HEK293 (cell line): ENCODE data around the gene MYO7B.

ENCODE experiments used
- CTCF ChIA-PET: fragments of 350-600 bp; formaldehyde crosslinking; extraction: SDS; loops from one replicate; lab custom pipeline; 2021; ENCODE audit warnings: antibody characterized with exemption; lab: Yijun Ruan, JAX
- POLR2A ChIA-PET: fragments of 300-600 bp; formaldehyde crosslinking; extraction: SDS; loops from one replicate; lab custom pipeline; 2020; ENCODE audit warnings: antibody characterized with exemption, inconsistent platforms; lab: Yijun Ruan, JAX
- H3K27ac ChIP-seq: fragments of 200-500 bp; sonication (Bioruptor generic); 2 replicates; pipeline ENCODE4 v1.5.1; 2014; ENCODE audit warnings: low read depth, low read length, control low read depth, inconsistent platforms; ENCODE audit errors: extremely low read depth
- H3K36me3 ChIP-seq, 2 experiments: fragments of 200-500 bp in 1 of 2; sonication (Bioruptor generic) in 1 of 2; 1 replicate in 1 of 2; 2 replicates in 1 of 2; pipeline ENCODE4 v1.5.1; 2014 to 2017; ENCODE audit warnings: inconsistent platforms in 2 of 2, low read length in 2 of 2; ENCODE audit not compliant: control insufficient read depth in 2 of 2, insufficient read depth in 1 of 2
- H3K4me1 ChIP-seq: fragments of 200-500 bp; sonication (Bioruptor generic); 2 replicates; pipeline ENCODE4 v1.5.1; 2014; ENCODE audit warnings: mild to moderate bottlenecking, low read length, inconsistent platforms; ENCODE audit not compliant: control insufficient read depth, insufficient read depth
- H3K4me3 ChIP-seq: 2 replicates; pipeline ENCODE4 v1.5.1; 2011; ENCODE audit warnings: low read depth, mild to moderate bottlenecking, control low read depth, low read length, moderate library complexity
- H3K9me3 ChIP-seq: fragments of 200-500 bp; sonication (Bioruptor generic); 2 replicates; pipeline ENCODE4 v1.5.1; 2014; ENCODE audit warnings: low read depth, low read length, inconsistent platforms; ENCODE audit not compliant: control insufficient read depth, insufficient read depth
- SETDB1 ChIP-seq: IDR thresholded peaks from one replicate; pipeline ENCODE4 v1.6.1; 2017; ENCODE audit warnings: mild to moderate bottlenecking, low read length, moderate library complexity, mixed read lengths; ENCODE audit not compliant: insufficient read length
- SP7 ChIP-seq: fragments of 450-650 bp; formaldehyde crosslinking; IDR thresholded peaks from 2 replicates; pipeline ENCODE4 v1.5.1; 2016; ENCODE audit warnings: missing biosample characterization, missing genetic modification characterization
- TRIM28 ChIP-seq: IDR thresholded peaks from 2 replicates; pipeline ENCODE4 v1.6.1; 2011; ENCODE audit warnings: low read length, control low read depth, borderline replicate concordance
- WT1 ChIP-seq: fragments of 450-650 bp; formaldehyde crosslinking; IDR thresholded peaks from 2 replicates; pipeline ENCODE4 v1.5.1; 2016; ENCODE audit warnings: missing biosample characterization, missing genetic modification characterization
- ZBTB21 ChIP-seq: fragments of 450-650 bp; formaldehyde crosslinking; IDR thresholded peaks from 2 replicates; pipeline ENCODE4 v1.5.1; 2017; ENCODE audit warnings: missing biosample characterization, missing genetic modification characterization
- ZBTB8A ChIP-seq: fragments of 450-650 bp; formaldehyde crosslinking; IDR thresholded peaks from 2 replicates; pipeline ENCODE4 v1.5.1; 2016; ENCODE audit warnings: missing biosample characterization, missing genetic modification characterization
- ZNF248 ChIP-seq: fragments of 450-650 bp; formaldehyde crosslinking; IDR thresholded peaks from 2 replicates; pipeline ENCODE4 v1.5.1; 2017; ENCODE audit warnings: missing biosample characterization, missing genetic modification characterization
- ZNF292 ChIP-seq: fragments of 450-650 bp; formaldehyde crosslinking; IDR thresholded peaks from 2 replicates; pipeline ENCODE4 v1.5.1; 2016; ENCODE audit warnings: low read depth, missing biosample characterization, missing genetic modification characterization, borderline replicate concordance
- ZNF449 ChIP-seq: fragments of 450-650 bp; formaldehyde crosslinking; IDR thresholded peaks from 2 replicates; pipeline ENCODE4 v1.5.1; 2017; ENCODE audit warnings: missing biosample characterization, mild to moderate bottlenecking, missing genetic modification characterization, moderate library complexity
- ZNF510 ChIP-seq: fragments of 450-650 bp; formaldehyde crosslinking; IDR thresholded peaks from 2 replicates; pipeline ENCODE4 v1.5.1; 2018; ENCODE audit warnings: mild to moderate bottlenecking, missing genetic modification characterization, missing biosample characterization; ENCODE audit not compliant: insufficient replicate concordance
- ZNF600 ChIP-seq: fragments of 450-650 bp; formaldehyde crosslinking; IDR thresholded peaks from 2 replicates; pipeline ENCODE4 v1.5.1; 2016; ENCODE audit warnings: missing biosample characterization, missing genetic modification characterization
- ZNF654 ChIP-seq: fragments of 450-650 bp; formaldehyde crosslinking; IDR thresholded peaks from 2 replicates; pipeline ENCODE4 v1.5.1; 2016; ENCODE audit warnings: low read depth, missing biosample characterization, missing genetic modification characterization
- ZNF658 ChIP-seq: fragments of 450-650 bp; formaldehyde crosslinking; IDR thresholded peaks from 2 replicates; pipeline ENCODE4; 2016; ENCODE audit warnings: missing biosample characterization, missing genetic modification characterization
- ZNF747 ChIP-seq: fragments of 450-650 bp; formaldehyde crosslinking; IDR thresholded peaks from 2 replicates; pipeline ENCODE4 v1.5.1; 2016; ENCODE audit warnings: missing biosample characterization, missing genetic modification characterization
- ZNF830 ChIP-seq: fragments of 450-650 bp; IDR thresholded peaks from 2 replicates; pipeline ENCODE4 v1.5.0; 2018; ENCODE audit warnings: missing biosample characterization, missing genetic modification characterization, low read depth, mild to moderate bottlenecking, moderate library complexity
- ZSCAN16 ChIP-seq: fragments of 450-650 bp; formaldehyde crosslinking; IDR thresholded peaks from 2 replicates; pipeline ENCODE4 v1.5.1; 2016; ENCODE audit warnings: missing biosample characterization, missing genetic modification characterization
- TF ChIP-seq, protein P1 (sequence below): fragments of 450-650 bp; formaldehyde crosslinking; IDR thresholded peaks from 2 replicates; pipeline ENCODE4 v1.5.1; 2016; ENCODE audit warnings: missing biosample characterization, missing genetic modification characterization, borderline replicate concordance
- TF ChIP-seq, protein P2 (sequence below): fragments of 450-650 bp; formaldehyde crosslinking; IDR thresholded peaks from 2 replicates; pipeline ENCODE4 v1.5.1; 2016; ENCODE audit warnings: missing biosample characterization, missing genetic modification characterization
- TF ChIP-seq, protein P3 (sequence below): fragments of 450-650 bp; formaldehyde crosslinking; IDR thresholded peaks from 2 replicates; pipeline ENCODE4 v1.5.1; 2016; ENCODE audit warnings: missing biosample characterization, missing genetic modification characterization

MYO7B gene

DNA sequence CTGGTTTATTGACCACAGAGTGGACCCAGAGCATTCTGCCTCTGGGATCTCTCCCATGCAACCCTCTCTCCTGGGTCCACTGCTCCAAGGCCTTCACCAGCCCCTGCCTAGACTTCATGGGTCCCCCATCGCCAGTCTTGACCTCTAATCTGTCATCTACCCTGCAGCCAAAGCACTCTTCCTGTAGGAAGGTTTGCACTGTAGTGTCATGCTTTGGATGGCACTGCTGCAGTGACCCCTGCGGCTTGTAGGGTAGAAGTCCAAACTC is 41.7 kb downstream of the MYO7B start:
- Histone ChIP-seq H3K4me3 (no peak overlapping the region), H3K27ac (no peak overlapping the region), H3K9me3 (no peaks in the 10 kb centered on the region), H3K4me1 (no peaks in the 10 kb centered on the region), H3K36me3 (no peaks in the 10 kb centered on the region)
- no peak for TF ChIP-seq TRIM28
- no peak for TF ChIP-seq ZNF292
- no peak for TF ChIP-seq ZNF449
- no peak for TF ChIP-seq ZNF600 (tag by site-specific recombination)
- no peak for TF ChIP-seq ZBTB8A
- TF ChIP-seq ZNF248 (tag by site-specific recombination) = no peak
- no peak for TF ChIP-seq ZNF747 (tag by site-specific recombination)
- no peak for TF ChIP-seq ZNF510
- TF ChIP-seq, protein P1, sequence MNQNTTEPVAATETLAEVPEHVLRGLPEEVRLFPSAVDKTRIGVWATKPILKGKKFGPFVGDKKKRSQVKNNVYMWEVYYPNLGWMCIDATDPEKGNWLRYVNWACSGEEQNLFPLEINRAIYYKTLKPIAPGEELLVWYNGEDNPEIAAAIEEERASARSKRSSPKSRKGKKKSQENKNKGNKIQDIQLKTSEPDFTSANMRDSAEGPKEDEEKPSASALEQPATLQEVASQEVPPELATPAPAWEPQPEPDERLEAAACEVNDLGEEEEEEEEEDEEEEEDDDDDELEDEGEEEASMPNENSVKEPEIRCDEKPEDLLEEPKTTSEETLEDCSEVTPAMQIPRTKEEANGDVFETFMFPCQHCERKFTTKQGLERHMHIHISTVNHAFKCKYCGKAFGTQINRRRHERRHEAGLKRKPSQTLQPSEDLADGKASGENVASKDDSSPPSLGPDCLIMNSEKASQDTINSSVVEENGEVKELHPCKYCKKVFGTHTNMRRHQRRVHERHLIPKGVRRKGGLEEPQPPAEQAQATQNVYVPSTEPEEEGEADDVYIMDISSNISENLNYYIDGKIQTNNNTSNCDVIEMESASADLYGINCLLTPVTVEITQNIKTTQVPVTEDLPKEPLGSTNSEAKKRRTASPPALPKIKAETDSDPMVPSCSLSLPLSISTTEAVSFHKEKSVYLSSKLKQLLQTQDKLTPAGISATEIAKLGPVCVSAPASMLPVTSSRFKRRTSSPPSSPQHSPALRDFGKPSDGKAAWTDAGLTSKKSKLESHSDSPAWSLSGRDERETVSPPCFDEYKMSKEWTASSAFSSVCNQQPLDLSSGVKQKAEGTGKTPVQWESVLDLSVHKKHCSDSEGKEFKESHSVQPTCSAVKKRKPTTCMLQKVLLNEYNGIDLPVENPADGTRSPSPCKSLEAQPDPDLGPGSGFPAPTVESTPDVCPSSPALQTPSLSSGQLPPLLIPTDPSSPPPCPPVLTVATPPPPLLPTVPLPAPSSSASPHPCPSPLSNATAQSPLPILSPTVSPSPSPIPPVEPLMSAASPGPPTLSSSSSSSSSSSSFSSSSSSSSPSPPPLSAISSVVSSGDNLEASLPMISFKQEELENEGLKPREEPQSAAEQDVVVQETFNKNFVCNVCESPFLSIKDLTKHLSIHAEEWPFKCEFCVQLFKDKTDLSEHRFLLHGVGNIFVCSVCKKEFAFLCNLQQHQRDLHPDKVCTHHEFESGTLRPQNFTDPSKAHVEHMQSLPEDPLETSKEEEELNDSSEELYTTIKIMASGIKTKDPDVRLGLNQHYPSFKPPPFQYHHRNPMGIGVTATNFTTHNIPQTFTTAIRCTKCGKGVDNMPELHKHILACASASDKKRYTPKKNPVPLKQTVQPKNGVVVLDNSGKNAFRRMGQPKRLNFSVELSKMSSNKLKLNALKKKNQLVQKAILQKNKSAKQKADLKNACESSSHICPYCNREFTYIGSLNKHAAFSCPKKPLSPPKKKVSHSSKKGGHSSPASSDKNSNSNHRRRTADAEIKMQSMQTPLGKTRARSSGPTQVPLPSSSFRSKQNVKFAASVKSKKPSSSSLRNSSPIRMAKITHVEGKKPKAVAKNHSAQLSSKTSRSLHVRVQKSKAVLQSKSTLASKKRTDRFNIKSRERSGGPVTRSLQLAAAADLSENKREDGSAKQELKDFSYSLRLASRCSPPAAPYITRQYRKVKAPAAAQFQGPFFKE (tag by site-specific recombination) = no peak
- TF ChIP-seq SP7 (tag by site-specific recombination) = no peak
- ChIA-PET CTCF (no interaction called here), POLR2A (no interaction called here)

DNA sequence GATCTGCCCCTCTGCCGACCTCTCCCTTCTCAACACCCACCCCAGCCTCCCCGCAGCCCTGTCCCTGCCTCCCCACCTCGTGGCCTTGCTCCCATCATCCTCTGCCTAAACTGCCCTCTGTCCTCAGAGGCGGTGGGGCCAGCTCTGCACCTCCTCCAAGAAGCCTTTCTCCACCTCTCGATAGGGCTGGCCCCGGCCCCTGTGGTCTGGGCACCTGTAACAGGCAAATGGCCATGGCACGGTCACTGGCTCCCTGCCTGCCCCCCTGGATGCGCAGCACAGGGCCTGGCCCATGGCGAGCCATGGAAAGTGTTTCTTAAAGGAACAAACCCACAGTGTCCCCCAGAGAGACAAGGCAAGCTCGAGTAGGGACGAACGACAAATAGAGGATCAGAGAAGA is 42.0 kb downstream of the MYO7B start:
- Histone ChIP-seq H3K4me1 (no peaks in the 10 kb centered on the region), H3K27ac (no peak overlapping the region), H3K9me3 (no peaks in the 10 kb centered on the region), H3K4me3 (no peak overlapping the region), H3K36me3 (no peaks in the 10 kb centered on the region)
- TF ChIP-seq ZSCAN16 (tag by site-specific recombination) (no peak), SETDB1 (no peak), ZNF830 (tag by site-specific recombination) (no peak), ZBTB21 (tag by site-specific recombination) (no peak), WT1 (tag by site-specific recombination) (no peak), ZNF658 (no peak), ZNF654 (tag by site-specific recombination) (no peak)
- TF ChIP-seq, protein P1 (tag by site-specific recombination) = no peak
- TF ChIP-seq, protein P2, sequence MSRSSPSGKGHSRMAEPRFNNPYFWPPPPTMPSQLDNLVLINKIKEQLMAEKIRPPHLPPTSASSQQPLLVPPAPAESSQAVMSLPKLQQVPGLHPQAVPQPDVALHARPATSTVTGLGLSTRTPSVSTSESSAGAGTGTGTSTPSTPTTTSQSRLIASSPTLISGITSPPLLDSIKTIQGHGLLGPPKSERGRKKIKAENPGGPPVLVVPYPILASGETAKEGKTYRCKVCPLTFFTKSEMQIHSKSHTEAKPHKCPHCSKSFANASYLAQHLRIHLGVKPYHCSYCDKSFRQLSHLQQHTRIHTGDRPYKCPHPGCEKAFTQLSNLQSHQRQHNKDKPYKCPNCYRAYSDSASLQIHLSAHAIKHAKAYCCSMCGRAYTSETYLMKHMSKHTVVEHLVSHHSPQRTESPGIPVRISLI = no peak
- TF ChIP-seq, protein P3, sequence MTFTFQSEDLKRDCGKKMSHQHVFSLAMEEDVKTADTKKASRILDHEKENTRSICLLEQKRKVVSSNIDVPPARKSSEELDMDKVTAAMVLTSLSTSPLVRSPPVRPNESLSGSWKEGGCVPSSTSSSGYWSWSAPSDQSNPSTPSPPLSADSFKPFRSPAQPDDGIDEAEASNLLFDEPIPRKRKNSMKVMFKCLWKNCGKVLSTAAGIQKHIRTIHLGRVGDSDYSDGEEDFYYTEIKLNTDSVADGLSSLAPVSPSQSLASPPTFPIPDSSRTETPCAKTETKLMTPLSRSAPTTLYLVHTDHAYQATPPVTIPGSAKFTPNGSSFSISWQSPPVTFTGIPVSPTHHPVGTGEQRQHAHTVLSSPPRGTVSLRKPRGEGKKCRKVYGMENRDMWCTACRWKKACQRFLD = no peak
- ChIA-PET CTCF (no interaction called here), POLR2A (no interaction called here)
